GM19023 (cell line): ENCODE results near the gene CERCAM.
"Not testable (repeated sequence)": the region's sequence is repeated elsewhere in the genome, so short reads cannot be mapped to it uniquely, and the experiment has no call there.

Experiments used
- ATAC-seq: cut with Tn5 transposase; IDR thresholded peaks from one replicate; pipeline ENCODE4 v1.9.1; 2021; ENCODE audit warnings: mild to moderate bottlenecking, moderate library complexity; ENCODE audit not compliant: unreplicated experiment

Gene CERCAM

GRCh38 chr9:128416432-128417019 is 4.1 kb upstream of the CERCAM start:
- no peak for ATAC-seq

DNA sequence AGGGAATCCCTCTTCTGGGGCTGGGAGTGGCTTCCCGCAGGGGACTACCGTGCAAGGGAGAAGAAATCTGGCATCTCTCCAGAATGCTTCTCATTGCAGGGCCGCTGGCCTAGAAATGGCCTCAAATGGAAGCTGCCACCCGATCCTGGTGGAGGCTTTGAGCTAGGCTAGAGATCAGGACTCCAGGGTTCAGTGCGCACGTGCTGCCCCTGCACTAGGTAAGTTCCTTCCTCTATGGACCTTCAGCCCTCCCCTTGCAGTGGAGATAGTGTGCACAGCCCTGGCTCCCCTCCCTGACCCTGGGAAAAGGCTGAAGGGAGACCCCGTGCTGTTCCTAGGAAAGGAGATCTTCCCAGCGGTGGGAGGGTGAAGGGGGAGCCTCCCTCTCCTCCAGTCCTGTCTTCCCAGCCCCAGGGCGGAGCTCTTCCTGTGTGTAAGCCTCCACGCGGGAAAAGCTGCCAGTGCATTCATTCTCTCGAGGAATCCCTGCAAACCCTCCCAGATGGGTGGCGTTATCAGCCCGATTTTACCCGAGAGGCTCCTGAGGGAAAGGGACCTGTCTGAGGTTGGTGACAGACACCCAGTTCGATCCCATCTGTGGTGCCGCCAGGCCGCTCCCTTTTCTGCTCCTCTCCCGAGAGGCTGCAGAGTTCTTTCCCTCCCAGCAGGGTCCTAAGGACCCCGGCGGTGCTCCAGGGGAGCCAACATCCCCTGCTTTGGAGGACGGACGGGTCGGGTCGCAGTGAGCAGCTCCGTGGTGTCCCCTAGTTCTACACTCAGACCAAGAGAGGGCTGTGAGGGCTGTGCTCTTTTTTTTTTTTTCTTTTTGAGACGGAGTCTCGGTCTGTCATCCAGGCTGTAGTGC is 1.4 kb upstream of the CERCAM start:
- no peak for ATAC-seq

DNA sequence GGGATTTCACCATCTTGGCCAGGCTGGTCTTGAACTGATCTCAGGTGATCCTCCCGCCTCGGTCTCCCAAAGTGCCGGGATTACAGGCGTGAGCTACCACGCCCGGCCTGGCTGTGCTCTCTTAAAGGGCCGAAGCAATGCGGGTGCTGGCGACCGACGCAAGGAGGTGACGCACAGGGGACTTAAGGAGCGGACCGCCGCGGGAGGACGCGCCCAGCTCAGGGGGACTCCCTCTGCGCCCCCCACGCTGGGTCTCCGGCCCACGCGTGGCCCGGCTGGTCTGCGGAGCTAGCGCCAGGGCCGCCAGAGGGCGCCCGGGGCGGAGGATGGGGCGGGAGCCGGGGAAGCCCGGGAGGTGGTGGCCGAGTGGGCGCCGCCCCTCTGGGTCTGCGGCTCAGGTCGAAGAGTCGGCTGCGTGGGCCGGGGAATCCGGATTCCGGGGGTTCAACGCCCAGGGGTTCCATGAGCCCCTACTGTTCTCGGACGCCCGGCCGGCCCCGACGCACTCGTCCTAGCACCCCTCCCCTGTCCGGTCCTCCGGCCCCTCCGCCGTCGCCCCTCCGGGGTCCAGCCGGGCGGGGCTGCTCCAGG is 502 bp upstream of the CERCAM start:
- ATAC-seq = peak; percentile 73

- no peak for ATAC-seq
Observed at GRCh38 chr9:128421482-128421996, 882 bp downstream of the CERCAM start.

DNA sequence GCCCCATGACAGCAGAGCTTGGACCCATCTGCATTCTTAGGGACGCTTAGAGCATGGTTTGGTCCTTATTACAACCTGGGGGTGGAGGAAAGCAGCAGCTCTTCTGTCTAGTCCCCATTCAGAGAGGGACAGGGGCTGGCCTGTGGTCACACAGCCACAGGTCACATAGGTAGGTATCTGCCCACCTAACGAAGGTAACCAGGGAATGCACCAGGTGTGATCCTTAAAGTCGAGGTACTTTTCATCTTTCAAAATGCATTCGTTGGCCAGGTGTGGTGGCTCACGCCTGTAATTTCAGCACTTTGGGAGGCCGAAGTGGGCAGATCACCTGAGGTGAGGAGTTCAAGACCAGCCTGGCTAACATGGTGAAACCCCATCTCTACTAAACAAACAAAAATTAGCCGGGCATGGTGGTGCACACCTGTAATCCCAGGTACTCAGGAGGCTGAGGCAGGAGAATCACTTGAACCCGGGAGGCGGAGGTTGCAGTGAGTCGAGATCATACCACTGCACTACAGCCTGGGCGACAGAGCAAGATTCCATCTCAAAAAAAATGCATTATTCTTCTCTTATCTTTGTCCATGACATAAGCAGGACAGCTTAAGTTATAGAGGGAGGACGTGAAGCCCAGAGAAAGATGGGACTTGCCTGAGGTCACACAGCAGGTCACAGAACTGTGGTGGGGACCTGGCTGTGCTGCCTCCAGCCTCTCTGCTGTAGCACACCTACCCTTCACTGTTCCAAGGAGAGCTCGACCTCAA is 1.5 kb downstream of the CERCAM start:
- ATAC-seq = not testable (repeated sequence)

- no peak for ATAC-seq
Observed at GRCh38 chr9:128422783-128423150, 2.1 kb downstream of the CERCAM start.

DNA sequence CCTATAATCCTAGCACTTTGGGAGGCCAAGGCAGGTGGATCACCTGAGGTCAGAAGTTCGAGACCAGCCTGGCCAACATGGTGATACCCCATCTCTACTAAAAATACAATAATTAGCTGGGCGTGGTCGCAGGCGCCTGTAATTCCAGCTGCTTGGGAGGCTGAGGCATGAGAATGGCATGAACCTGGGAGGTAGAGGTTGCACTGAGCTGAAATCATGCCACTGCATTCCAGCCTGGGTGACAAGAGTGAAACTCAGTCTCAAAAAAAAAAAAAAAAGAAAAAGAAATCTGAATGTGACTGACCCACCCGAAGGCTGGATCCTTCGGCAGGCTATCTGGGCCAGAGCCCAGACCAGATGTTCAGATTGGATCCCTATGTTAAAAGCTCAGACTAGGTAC is 2.7 kb downstream of the CERCAM start:
- ATAC-seq = not testable (repeated sequence)

DNA sequence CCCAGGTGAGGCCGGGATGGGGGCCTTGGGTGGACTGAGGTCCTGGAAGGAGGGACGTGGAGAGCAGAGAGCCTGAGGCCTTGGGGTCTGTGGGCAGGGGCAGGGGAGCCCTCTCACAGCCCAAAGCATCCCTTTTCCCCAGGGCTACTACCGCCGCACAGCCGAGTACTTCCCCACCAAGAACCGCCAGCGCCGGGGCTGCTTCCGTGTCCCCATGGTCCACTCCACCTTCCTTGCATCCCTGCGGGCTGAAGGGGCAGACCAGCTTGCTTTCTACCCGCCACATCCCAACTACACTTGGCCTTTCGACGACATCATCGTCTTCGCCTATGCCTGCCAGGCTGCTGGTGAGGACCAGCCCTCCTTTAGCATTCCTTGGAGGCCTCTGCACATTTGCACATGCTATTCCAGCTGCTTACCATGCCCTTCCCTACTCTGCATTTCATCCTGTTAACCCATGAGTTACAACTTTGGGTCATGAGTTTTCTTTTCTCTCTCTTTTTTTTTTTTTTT is 3.7 kb downstream of the CERCAM start:
- ATAC-seq = no peak

GRCh38 chr9:128428644-128429512 is 8.2 kb downstream of the CERCAM start:
- ATAC-seq = no peak

DNA sequence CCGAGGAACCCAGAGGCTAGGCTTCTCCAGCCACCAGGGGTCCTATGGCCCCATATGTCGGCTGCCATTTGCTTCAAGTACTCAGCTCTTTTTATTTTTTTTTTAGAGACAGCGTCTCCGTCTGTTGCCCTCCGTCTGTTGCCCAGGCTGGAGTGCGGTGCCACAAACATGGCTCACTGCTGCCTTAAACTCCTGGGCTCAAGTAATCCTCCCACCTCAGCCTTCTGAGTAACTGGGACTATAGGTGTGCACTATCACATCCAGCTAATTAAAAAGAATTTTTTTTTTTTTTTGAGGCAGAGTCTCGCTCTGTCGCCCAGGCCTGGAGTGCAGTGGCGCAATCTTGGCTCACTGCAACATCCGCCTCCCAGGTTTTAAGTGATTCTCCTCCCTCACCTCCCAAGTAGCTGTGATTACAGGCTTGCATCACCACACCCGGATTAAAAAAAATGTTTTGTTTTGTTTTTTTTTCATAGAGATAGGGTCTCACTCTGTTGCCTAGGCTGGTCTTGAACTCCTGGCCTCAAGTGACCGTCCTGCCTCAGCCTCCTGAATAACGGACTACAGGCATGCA is 8.9 kb downstream of the CERCAM start:
- ATAC-seq = no peak

DNA sequence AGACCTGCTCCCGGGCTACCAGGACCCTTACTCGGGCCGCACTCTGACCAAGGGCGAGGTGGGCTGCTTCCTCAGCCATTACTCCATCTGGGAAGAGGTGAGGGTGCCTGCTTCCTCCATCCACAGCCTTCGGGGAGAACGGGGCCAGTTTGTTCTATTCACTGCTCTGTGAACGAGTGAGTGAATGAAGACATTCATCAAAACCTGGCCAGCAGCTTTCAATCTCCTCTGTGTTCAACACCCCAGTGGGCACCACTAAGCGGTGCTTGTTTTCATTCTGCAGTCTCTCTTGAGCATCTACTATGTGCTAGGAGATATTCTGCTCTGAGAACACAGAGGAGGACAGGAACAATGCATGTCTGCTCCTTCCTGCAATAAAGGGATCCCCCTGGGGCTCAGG is 10.6 kb downstream of the CERCAM start:
- no peak for ATAC-seq

- ATAC-seq = no peak
Observed at GRCh38 chr9:128434340-128434739, 13.7 kb downstream of the CERCAM start.

DNA sequence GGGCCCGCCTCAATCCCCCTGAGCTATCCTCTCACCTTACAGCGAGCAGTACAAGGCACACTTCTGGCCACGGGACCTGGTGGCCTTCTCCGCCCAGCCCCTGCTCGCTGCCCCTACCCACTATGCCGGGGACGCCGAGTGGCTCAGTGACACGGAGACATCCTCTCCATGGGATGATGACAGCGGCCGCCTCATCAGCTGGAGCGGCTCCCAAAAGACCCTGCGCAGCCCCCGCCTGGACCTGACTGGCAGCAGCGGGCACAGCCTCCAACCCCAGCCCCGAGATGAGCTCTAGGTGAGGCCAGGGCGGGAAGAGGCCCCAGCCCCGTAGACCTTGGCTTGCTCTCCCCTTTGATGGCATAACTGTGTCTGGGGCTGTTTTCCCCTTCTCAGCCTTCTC is 15.0 kb downstream of the CERCAM start:
- no peak for ATAC-seq

DNA sequence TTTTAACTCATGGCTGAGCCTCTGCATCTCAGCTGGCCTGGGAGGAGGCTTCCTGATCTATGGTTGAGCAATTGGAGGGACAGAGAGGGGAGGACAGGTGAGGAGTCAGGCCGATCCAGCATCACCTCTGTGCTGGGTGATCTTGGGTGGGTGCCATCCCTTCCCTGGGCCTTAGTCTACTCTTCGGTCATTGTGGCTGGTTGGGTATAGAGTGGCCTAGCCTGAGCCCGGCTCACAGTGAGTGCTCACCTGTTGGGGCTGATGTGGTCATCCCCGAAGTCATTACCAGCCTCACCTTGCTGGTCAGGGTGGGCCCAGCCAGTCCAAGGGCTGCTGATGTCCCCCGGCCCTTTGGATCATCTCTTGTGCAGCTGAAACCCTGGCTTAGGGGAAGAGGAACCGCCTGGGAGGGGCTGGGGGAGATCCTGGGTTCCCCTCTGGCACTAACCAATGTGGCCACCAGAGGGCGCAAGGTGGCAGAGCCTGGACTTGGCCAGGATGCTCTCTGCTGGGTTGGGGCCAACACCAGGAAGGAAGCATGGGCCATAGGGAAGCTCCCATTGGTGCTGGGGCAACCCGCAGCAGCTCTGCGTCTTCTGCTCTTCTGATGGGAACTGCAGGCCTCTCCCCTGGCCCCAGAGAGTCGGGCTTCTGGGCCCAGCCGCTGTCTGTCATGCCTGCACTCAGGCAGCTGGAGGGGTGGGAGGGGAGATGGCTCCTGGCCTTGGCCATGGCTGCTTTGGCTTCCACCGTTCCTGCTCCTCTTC is 17.9 kb downstream of the CERCAM start:
- peak; percentile 80 for ATAC-seq

DNA sequence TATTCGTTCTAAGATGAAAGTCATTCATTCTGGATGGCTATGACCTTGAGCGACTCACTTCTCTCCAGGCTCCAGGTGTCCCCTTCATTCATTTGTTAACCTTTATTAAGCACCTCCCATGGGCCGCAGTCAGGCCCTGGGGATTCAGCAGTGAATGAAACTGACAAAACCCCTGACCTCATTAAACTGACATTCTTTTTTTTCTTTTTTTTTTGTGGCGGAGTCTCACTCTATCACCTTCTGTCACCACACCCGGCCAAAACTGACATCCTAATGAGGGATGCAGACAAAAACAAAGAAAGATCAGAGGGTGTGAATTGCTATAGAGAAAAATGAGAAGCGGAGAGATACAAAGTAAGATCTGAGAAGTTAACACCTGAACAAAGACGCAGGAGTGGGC is 18.6 kb downstream of the CERCAM start:
- ATAC-seq = no peak

- no peak for ATAC-seq
Observed at GRCh38 chr9:128442150-128442549, 21.5 kb downstream of the CERCAM start.

GRCh38 chr9:128446505-128446904 is 25.8 kb downstream of the CERCAM start:
- ATAC-seq = not testable (repeated sequence)

GRCh38 chr9:128448746-128449145 is 28.1 kb downstream of the CERCAM start:
- ATAC-seq = no peak

DNA sequence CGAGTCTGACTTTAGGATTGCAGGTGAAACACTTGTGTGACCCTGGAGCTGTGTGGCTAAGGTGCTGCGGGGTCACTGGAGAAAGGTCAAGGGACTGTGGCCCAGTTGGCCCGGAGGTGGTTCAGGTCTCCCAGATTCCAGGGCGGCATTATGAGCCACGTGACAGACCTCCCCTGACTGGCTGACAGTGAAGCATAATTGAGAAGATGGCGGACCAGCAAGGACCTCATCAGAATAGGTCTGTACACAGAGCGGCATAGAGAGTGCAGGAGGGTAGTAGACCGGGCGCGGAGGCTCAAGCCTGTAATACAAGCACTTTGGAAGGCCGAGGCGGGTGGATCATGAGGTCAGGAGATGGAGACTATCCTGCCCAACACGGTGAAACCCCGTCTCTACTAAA is 34.3 kb downstream of the CERCAM start:
- no peak for ATAC-seq
